HuH-7.5 (cell line): ENCODE data around the gene NCAPG.
A peak's percentile ranks its signal among the peaks of the same experiment; 100 is the strongest.

Experiments
- DNase-seq: peaks from one replicate; pipeline ENCODE4 v3.0.0; 2011; ENCODE audit warnings: low spot score

NCAPG gene

GRCh38 chr4:17810260-17811077 is at the start of gene NCAPG, which contains the start of gene DCAF16:
TSS of gene NCAPG (plus strand) at chr4:17810979. CDS start at chr4:17811078, 99 bp downstream.
TSS of gene DCAF16 (minus strand) at chr4:17810757. CDS start at chr4:17804141, 6,616 bp downstream.
- peak; percentile 88 for DNase-seq

- no peak for DNase-seq
These were observed 49.7 kb upstream of the NCAPG start for GRCh38 chr4:17761062-17761461.

GRCh38 chr4:17762726-17763125 is 48.1 kb upstream of the NCAPG start:
- no peak for DNase-seq

GRCh38 chr4:17763416-17763815 is 47.4 kb upstream of the NCAPG start:
- DNase-seq = no peak

- DNase-seq = no peak
These were observed 46.8 kb upstream of the NCAPG start for GRCh38 chr4:17763931-17764330.

GRCh38 chr4:17765514-17766286 is 45.1 kb upstream of the NCAPG start:
- no peak for DNase-seq

GRCh38 chr4:17766826-17767458 is 43.8 kb upstream of the NCAPG start:
- DNase-seq = no peak

- no peak for DNase-seq
These were observed 41.2 kb upstream of the NCAPG start for GRCh38 chr4:17769406-17770174.

- DNase-seq = no peak
These were observed 39.9 kb upstream of the NCAPG start for GRCh38 chr4:17770845-17771244.

- DNase-seq = no peak
These were observed 39.4 kb upstream of the NCAPG start for GRCh38 chr4:17771284-17771908.

GRCh38 chr4:17773135-17773698 is 37.6 kb upstream of the NCAPG start:
- DNase-seq = no peak

GRCh38 chr4:17778431-17778830 is 32.3 kb upstream of the NCAPG start:
- DNase-seq = no peak

- DNase-seq = no peak
These were observed 30.1 kb upstream of the NCAPG start for GRCh38 chr4:17780501-17781299.

- no peak for DNase-seq
These were observed 29.2 kb upstream of the NCAPG start, which contains the start of gene FAM184B for GRCh38 chr4:17781300-17782287. TSS of gene FAM184B (minus strand) at chr4:17781621. CDS start at chr4:17781299, 322 bp downstream.

GRCh38 chr4:17785858-17786257 is 24.9 kb upstream of the NCAPG start:
- DNase-seq = no peak

- no peak for DNase-seq
These were observed 24.2 kb upstream of the NCAPG start for GRCh38 chr4:17786567-17786966.

GRCh38 chr4:17787315-17787714 is 23.5 kb upstream of the NCAPG start:
- no peak for DNase-seq

GRCh38 chr4:17788956-17789355 is 21.8 kb upstream of the NCAPG start:
- DNase-seq = no peak

GRCh38 chr4:17794730-17795129 is 16.0 kb upstream of the NCAPG start:
- no peak for DNase-seq
